Measurements from ENCODE around the gene TMEM253.

Gene TMEM253

DNA sequence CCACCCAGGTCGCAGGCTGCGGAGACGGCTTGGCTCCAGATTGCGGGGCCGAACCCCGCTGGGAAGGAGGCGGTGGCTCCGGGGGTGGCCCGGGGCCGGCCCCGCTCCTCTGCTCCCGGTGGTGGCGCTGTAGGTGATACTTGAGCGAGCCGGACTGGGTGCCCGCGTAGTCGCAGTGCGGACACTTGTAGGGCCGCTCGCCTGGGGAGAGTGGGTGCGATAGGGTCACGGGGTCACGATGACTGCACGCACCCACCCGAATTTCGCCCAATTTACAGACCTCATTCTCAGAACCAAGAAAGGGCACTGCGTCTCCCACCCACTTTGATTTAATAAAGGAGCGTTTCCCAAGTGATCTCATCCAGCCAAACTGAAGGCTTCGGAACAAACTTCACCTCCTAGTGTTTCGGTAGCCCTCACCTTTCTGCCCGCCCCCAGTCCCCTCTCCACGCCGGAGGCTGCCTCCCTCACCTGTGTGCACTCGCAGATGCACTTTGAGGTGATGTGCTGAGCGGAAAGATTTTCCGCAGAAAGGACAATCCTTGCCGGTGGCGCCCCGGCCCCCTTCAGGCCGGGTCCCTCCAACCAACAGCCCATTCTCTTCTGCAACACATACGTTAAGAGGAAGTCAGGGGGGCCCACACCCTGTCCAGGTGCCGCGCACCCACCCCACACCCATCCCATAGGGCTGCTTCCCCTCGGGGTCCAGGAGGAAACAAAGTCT, 9.8 kb upstream of the TMEM253 start:
- DNase-seq, result no peak

DNA sequence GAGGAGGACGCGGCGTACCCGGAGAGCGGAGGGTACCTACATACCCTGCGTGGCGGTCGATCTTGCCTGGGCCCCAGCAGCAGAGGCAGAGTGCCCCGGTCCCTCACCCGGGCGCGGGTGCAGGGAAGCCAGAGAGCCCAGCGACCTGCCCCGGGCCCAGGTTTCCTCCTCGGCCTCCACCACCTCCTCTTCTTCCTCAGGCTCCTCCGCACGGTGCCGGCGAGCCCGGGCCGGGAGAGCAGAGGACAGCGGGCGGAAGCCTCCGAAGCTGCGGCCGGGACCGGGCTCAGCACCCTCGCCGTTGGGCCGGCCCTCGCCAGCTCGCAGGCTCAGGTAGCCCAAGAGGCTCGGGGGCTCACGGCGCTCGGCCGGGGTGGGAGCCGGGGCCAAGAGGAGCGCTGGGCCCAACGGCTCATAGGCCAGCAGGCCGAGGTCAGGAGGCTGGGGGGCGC, 9.0 kb upstream of the TMEM253 start:
- no peak for DNase-seq

DNA sequence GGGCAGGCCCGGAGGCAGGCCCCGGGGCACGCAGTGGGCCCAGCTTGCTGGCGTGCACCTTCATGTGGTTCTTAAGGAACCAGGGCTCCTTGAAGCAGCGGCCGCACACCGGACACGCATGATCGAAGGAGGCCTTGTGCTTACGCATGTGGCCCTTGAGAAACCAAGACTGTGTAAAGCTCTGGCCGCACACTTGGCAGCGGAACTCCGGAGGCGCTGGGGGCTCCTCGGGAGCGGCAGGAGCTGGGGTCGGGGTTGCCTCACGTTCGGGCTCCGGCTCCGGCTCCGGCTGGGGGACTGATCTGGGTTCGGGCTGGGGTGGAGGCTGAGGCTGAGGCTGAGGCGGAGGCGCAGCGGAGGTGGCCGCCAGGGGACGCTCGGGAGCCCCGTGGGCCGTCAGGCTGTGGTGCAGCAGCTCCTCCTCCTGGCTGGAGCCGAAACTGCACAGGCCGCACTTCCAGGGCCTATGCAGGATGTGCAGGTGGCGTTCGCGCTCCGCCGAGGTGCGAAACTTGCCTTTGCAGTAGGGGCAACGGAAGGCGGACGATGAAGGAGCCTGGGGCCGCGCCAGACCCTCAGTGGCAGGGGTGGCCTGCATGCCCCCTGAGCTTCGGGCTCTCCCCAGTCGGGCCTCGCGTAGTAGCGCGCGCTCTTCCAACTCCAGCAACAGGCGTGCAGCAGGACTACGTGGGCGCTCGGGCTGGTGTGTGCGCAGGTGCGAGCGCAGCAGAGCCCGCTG, 8.4 kb upstream of the TMEM253 start:
- peak; percentile 62 for DNase-seq

DNA sequence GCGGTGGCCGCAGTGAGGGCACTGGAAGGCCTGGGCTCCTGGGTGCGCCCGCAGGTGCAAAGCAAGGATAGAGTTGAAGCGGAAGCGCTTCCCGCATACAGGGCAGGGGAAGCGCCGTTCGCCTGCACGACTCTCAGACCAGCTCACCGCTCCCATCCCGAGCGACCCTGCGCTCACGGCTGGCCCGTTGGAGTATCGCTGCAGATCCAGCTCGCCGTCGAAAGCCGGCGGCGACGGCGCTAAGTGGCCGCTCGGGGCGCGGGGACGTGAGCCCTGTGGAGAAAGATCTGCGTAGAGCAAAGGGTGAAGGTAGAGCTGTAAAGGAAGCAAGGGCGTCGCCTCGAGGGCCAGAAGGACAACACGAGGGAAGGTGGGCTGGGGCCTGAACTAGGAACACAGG, 7.8 kb upstream of the TMEM253 start:
- no peak for DNase-seq

DNA sequence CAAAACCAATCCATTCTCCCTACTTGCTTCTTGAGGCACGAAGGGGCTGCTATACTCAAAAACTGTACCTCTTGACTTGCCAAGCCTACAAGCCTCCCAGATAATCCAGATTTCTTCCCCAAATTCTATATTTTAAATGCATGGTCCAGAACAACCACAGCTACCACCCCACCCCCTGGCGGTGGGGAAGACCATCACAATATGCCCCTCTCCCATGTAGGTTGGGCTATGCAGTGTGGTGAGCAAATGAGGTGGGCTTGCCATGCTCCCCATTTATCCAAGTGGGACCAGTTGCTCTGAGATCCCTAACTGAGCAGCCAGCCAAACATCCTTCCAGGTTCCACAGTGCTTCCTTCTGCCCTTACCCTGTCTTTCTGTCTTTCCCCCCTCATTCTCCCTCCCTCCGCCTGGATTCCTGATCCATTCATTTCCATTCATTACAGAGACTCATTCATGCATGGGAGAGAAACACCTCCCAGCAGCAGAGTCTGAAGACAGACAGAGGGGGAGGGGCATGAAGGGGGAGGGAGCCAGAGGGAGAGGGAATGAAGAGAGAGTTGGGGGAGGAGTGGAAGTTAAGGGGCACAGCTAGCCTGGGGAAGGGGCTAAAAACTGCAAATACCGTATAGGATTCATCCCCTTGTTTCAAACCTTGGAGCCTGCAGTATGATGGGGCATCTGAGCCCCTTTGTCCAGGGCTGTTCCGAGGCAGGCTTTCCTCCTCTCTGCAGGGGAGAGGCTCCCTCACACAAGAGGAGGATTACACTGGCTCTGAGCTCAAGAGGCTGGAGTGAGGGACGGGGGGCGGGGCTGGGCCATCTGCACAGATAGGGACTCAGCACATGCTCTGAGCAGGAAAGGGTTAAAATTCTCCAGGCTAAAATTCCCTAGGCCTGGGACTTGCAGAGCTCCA, 6.8 kb upstream of the TMEM253 start:
- peak; percentile 85 for DNase-seq

DNA sequence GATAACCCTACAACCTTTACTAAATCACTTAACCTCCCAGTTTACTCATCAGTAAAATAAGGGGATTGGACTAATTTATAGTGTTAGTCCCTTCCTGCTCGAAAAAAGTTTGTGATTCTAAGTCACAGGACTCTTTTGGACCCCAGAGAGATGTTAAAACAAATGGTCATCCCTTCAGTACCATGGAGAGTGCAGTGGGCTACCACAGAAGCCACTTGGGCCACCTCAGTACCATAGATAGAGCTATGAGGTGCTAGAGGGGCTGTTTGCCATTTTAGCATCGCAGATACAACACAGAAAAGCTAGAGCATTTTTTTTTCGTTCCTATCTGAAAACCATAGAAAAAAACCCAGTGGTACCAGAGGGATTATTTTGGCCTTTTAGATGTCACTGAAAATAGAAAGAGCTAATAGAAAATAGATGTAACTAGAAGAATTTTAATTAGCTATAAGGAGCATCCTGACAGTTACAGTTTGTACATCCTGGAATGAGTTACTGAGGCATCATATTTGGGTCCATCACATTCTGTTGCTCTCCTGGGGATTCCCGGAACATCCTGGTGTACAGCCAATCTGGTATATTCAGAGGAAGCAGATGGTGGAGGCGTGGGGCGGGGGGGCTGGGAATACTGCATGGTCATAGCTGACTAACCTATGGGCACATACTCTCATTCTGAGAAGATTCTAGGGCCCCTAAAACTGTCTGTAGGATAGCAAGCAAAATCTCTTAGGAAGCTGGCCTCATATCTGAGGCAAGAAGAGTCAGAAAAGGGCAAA, 5.2 kb upstream of the TMEM253 start:
- DNase-seq, result no peak

DNA sequence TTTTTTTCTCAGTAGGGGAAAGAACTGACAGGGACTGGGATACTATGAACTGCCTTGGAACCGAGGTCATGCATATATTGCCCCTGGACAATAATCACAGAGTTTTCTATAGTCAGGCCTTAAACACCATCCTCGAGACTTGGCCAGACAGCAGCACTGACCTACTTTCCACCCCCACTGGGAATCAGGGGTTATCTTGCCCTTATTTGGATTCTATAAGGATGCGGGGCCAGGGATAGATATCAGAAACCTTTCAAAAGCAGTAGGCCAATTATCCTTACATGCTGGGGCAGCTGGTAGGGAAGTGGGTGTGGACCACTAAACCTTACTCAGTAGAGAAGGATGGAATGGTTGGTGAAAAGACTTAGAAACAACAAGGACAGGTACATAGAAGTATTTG, 4.4 kb upstream of the TMEM253 start:
- no peak for DNase-seq

DNA sequence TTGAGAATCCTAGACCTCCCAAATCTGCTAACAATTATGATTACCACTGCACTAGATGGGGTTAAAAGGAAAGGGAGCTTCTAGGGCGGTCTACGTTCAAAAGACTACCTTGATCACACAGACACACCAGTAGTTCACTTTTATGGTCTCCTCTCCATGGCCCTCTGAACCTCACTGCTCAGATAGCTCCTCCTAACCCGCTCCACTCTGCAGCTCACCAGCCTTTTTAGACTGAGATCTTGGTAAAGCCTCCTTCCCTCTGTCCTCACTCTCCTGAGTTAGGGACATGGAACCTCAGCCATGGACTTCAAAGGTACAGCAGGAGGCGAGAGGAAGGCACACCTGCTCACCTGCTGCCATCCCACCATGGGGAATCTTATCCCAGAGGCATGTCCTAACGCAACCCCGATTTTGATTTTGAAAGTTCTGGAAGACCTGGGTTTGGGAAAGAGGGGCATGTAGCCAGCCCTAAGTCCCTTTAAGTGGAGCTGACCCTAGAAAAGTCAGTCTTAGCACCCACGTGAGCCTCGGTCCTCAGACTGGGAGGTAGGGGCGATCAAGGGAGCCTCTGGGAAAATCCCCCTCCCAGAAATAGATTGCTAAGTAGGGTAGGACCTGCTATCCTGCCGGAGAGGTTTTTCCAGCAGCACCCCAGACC, 3.8 kb upstream of the TMEM253 start:
- no peak for DNase-seq

DNA sequence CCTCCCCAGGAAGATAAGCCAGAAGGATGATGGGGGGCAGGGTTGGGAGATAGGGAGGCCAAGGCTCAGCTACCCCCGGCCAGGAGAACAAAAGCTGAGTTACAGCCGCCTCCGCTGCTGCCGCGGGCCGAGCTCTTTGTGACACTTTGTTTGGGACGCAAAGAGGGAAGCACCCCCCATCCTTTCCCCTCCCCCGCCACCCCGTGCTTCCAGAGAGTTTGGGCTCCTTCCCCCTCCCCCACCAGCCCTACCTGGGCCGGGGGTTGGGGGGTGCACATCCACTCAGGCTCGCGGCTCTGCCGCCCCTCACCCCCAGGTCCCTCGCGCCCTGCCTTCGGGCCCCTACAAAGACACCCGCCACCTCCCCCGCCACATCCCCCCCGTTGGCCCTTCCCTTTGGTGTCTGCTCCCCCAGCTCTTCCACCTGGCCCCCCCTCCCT, 3.2 kb upstream of the TMEM253 start:
- peak; percentile 34 for DNase-seq

DNA sequence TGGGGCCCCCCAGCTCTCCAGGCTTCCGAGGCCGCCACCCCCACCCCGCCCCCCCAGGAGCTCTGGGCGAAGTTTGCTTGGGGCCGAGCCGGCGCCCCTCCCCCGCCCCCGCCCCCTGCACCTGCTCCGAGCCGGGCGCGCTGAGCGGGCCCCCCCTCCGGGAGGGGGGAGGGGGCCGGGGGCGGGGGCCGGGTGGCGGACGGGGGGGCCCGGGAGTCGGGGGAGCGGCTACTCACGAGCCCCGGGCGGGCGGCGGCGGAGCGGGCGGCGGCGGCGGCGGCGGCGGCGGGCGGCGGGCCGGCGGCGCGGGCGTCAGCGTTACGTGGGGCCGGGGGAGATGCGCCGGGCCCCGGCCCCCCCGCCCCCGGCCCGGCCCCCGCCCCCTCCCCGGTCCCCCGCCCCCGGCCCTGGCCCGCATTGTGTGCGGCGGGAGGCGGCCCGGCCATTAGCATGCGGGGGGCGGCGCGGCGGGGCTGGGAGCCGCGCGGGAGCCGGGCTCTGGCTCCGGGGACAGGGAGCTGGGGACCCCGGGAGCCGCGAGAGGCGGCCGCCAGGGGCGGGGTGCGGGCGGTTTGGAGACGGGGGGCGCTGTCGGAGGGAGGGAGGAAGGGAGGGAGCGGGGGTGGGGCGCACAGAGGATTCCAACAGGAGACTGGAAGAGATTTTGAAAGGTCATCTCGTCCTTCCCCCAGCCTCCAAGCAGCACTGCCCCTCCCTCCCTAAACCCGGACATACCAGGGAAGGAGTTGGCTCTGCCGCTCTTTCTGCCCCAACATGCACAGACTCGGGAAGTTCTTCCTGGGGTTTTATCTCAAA, 2.6 kb upstream of the TMEM253 start, which contains the start of gene ZNF219:
TSS of gene ZNF219 (minus strand) at position 580 of the 816 bp plus-strand sequence. CDS start 5,064 bp downstream, outside the sequence.
- DNase-seq, result peak; percentile 69

DNA sequence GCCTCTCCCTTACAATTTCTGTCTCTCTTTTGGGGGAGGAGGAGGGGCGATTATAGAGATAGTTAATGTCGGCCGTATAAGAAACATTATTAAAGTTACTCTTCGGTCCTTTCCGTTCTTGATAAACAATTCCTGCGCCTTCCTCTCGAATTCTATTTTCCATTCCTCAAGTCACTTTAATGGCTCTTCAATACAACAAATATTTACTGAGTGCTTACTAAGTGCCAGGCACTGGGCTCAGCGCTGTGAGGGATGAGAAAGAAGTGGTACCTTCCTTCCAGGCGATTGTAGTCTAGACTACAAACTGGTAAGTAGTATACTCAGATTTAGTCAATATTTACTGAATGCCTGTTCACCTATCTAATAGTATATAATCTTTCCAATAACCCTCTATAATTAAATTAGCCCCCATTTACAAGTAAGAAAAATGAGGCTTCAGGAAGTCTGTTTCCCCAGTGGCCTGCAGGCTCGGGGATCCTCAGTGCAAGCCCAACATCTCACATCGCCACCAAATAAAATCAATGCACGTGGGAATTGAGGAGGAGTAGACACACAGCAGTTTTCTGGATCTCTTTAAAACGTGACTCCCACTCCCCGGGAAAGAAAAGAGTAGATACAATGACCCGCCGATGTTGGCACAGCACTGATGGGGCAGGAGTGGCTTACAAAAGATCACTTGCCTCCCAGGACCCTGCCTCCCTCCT, 1.8 kb upstream of the TMEM253 start:
- DNase-seq, result peak; percentile 31

DNA sequence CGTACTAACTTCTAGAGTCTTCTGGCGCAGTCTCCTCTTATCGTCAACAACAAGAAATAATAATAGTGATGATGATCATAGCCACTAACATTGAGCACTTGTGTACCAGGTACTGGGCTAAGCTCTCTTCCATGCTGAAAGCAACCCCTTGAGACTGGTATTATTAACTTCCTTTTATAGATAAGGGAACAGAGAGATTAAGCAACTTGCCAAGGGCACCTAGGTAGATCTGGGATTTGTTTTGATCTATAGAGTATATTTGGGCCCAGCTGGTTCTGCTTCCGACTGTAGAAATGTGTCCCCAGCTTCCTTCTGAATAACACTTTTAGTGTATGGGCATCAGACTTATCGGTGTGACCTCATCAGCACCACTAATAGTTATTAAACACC, 1.3 kb upstream of the TMEM253 start:
- DNase-seq, result no peak

DNA sequence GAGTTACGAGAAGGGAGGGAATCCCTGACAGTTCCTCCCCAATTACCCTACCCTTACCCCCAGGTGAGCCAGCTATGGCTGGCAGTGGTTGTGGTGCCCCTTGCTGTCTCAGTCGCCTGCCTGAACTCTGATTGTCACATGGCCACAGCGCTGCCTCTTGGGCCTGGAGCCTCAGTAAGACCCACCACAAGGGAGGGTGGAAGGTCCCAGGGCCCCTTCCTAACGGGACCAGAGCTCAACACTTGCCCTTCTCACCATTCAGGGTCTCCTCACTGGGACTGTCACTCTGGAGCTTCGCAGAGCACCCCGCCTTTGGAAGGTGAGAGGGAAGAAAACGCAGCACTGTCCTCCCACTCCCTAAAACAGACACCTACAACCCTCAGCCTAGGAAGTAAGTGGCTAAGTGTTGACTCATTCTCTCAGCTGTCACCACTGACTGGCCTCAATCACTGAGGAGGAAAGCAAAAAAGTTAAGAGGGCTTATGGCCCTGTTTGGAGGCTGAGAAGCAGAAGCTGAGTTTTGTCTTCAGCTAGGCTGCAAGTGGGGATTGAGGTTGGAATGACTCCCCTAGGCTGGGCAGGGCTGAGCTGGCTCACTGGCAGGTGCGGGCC, 1.0 kb downstream of the TMEM253 start:
- no peak for DNase-seq

DNA sequence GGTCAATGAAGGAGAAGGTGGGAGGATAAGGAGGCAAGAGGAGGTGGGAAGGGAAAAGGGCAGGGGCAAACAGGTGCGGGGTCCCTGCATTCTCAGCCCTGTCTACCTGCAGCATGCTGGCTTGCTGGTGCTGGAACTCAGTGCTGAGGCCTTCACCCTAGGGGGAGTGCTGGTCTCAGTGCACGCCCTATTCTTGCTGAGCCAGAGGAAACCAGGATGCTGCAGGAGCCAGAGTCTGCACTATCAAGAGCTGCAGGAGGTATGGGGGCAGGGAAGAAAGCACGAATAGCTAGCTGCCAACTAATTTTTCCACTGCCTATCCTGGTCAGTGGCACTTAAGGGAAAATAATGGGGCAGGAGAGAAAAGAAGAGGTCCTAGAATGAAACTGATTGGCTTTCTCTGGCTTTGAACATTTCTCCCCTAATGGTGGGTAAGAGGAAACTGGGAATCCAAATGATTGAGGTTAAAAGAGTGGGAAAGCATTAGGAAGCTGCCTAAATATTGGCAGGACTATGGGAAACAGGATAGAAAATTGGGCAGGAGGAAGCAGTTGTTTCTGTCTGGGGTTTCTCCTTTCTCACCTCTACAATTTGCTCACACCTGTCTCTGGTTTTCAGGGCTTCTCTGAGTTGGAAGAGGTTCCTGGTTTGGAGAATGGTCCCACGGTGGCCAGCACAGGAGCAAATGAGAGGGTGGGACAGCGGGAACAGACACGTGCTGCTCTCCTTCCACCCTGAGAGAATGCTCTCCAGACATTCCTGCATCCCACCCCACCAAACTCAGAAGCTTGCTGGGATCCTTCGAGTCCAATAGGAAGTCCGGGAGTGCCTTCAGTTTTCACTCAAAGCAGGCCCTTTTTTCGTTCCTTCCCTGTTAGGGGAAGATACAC, 1.9 kb downstream of the TMEM253 start:
- DNase-seq, result peak; percentile 21

DNA sequence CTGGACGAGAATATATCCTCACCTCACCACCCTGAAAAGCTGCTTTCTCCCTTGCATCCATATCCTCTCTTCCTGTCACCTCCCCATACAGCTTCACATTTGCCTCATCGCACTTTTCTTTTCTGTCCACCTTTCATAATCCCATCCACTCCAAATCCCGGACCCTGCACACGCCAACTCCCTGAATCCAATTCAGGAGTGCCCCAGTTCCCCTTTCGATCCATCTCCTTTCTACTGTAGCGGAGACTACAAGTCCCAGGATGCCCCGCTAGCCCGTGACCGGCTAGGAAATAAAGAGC, 2.5 kb downstream of the TMEM253 start:
- no peak for DNase-seq

DNA sequence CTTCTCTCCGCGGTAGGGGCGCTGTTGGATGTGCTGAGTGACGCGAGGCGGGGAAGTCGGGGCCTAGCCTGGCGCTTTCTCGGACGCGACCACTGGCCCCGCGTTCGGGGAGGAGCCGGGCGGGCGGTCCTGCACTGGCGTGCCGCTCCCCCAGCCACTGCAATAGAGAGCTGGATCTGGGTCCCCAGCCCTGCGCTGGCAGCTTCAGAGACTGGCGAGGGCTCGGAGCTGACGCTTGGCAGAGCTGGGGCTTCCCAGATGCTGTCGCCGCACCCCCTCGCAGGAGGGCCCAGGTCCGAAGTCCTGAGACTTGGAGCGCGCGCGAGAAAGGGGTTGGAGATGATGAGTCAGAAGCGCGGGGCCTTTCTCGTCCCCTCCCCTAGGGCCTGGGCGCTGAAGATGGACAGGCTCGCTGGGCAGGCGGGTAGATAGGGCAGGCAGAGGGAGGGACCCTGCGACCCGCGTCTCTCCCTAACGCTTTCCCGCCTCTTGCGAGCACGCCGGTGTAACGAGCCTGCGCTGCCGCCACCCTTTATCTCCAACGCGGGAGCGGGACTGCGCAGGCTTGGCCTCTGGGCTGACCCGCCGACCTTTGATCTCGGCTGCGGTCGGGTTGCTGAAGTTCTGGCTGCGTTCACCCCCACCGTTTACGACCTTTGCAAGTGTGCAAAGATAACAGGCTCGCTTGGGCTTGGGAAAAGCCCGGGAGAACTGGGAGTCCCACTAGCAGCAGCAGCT, 3.0 kb downstream of the TMEM253 start:
- peak; percentile 97 for DNase-seq

DNA sequence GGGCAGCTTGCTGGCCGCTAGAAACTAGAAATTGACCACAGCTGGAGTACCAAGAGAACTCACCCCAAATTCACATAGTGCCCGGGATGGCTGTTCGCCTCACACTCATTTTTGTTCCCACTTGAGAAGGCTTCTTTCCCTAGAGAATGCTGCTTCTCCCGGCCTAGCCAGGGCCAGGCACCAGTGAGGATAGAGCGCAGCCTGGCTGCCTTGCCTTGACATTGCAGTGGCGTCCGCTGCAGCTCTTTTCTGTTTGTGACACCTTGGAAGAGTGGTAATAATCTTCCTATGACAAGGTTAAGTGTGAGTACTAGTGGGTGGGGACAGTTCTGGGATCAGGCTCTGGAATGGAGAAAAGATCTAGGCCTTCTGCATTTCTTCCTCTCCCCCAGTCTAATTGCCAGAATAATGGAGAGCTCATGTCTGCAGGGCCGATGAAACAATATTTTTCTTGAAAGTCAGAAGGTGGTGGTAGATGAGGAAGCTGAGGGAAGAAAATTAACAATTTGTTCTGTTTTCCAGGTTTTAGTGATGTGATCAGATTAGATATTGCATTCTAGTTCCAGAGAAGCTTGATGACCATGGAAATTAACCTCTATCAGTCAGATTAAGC, 3.7 kb downstream of the TMEM253 start:
- DNase-seq, result peak; percentile 86

DNA sequence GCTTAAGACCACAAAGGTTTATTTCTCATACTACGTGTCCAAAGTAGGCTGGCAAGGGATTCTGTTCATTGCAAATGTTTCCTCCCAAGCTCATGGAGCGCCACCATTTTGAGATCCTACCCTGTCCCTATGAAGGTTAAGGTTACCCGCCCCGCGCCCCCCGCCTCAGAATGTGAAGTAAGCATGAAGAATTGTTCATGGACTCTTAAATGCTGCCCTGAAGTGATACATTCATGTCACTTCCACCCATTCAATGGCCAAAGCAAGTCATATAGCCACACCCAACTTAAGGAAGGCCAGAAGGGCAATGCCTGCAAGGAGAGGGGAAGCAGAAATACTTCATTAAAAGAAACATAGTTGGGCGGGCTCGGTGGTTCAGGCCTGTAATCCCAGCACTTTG, 4.2 kb downstream of the TMEM253 start:
- DNase-seq, result no peak

All from NCI-H345 (cell line).